Medulla oblongata (tissue), 1 donor: Measurements from ENCODE around the gene NAXE.
"Not testable (repeated sequence)": the region's sequence is repeated elsewhere in the genome, so short reads cannot be mapped to it uniquely, and the experiment has no call there.

Experiments
- DNase-seq: peaks from one replicate; pipeline ENCODE4 v3.0.0-alpha.2; 2015; ENCODE audit errors: extremely low spot score

Gene NAXE

DNA sequence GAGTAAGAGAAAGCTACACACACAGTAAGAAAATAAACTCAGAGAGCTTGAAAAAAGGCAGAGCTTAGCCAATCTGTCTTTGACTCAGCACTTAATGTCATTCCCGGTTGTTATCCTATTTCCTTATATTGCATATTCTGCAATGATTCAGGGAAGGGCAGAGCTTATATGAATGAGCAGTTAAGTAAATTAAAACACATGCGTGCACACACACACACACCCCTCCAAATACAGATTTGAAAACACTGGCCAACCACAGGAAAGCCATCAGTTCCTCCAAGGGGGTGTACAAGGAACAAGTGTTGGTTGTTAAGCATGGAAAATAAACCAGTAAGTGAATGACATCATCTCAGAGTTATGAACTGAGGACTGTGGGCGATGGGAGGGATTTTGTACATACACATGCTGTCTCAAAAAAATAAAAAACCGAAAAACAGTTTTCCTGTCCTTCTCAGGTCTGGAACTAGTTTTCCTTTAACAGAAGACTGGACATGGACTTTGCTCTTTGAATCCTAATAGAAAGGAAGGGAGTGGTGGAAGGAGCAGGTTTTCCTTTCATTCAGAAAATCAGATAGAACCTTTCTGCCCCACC lies 20.2 kb upstream of the NAXE start:
- DNase-seq: no peak

GRCh38 chr1:156571919-156572662 lies 19.5 kb upstream of the NAXE start, which contains the start of gene IQGAP3:
IQGAP3 (minus strand) TSS chr1:156572565; CDS start chr1:156572529, 36 bp downstream.
- DNase-seq: peak; percentile 83

DNA sequence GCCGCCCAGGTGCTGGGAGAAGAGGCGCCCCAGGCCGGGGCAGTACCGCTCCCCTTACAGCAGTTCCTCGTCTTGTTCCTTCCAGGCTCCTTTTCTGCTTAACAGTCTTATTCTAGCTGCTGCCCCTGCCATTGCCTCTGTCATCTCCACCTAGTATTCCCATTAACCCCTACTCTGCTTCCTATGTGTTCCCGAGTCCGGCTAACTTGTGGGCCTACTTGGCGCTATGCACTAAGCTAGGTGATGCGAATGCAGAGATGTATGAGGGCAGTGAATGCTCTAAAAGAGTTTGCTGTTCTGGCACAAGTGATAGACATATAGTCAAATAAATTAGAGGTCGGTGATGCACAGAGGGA lies 18.9 kb upstream of the NAXE start:
- no peak for DNase-seq

GRCh38 chr1:156574039-156574633 lies 17.4 kb upstream of the NAXE start:
- DNase-seq: no peak

- no peak for DNase-seq
These were observed 14.0 kb upstream of the NAXE start for GRCh38 chr1:156577550-156577949.

- DNase-seq: no peak
These were observed 13.5 kb upstream of the NAXE start for GRCh38 chr1:156578055-156578454.

GRCh38 chr1:156579472-156579871 lies 12.1 kb upstream of the NAXE start, which contains the start of gene TTC24:
TTC24 (plus strand) TSS chr1:156579723; CDS start chr1:156581365, 1,642 bp downstream.
- no peak for DNase-seq

- DNase-seq: no peak
These were observed 9.8 kb upstream of the NAXE start for GRCh38 chr1:156581661-156582387.

- DNase-seq: no peak
These were observed 9.1 kb upstream of the NAXE start for GRCh38 chr1:156582388-156583017.

- peak; percentile 90 for DNase-seq
These were observed 7.6 kb upstream of the NAXE start for GRCh38 chr1:156583821-156584622.

- DNase-seq: no peak
These were observed 6.8 kb upstream of the NAXE start for GRCh38 chr1:156584813-156585212.

GRCh38 chr1:156586323-156586722 lies 5.3 kb upstream of the NAXE start:
- DNase-seq: no peak

- no peak for DNase-seq
These were observed 4.6 kb upstream of the NAXE start for GRCh38 chr1:156586892-156587477.

DNA sequence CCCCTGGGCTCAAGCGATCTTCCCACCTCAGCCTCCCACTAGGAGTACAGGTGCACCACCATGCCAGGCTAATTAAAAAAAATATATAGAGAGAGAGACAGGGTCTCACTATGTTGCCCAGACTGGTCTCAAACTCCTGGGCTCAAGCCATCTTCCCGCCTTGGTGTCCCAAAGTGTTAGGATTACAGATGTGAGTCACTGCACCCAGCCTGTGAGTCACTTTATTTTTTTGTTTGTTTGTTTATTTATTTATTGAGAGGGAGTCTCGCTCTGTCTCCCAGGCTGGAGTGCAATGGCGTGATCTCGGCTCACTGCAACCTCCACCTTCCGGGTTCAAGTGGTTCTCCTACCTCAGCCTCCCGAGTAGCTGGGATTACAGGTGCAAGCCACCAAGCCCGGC lies 3.6 kb upstream of the NAXE start:
- not testable (repeated sequence) for DNase-seq

DNA sequence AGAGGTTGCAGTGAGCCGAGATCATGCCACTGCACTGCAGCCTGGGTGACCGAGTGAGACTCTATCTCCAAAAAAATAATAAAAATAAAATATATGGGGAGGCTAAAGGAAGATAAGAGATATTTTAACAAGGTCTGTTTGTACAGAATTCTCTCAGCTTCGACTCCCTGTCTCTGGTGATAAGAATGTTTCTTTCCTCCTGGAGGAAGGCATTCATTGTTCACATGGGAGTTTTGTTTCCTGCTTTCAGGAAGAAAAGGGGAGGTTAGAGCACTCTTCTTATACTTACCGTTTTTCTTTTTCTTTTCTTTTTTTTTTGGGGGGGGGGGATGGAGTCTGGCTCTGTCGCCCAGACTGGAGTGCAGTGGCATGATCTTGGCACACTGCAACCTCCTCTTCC lies 2.0 kb upstream of the NAXE start:
- no peak for DNase-seq

DNA sequence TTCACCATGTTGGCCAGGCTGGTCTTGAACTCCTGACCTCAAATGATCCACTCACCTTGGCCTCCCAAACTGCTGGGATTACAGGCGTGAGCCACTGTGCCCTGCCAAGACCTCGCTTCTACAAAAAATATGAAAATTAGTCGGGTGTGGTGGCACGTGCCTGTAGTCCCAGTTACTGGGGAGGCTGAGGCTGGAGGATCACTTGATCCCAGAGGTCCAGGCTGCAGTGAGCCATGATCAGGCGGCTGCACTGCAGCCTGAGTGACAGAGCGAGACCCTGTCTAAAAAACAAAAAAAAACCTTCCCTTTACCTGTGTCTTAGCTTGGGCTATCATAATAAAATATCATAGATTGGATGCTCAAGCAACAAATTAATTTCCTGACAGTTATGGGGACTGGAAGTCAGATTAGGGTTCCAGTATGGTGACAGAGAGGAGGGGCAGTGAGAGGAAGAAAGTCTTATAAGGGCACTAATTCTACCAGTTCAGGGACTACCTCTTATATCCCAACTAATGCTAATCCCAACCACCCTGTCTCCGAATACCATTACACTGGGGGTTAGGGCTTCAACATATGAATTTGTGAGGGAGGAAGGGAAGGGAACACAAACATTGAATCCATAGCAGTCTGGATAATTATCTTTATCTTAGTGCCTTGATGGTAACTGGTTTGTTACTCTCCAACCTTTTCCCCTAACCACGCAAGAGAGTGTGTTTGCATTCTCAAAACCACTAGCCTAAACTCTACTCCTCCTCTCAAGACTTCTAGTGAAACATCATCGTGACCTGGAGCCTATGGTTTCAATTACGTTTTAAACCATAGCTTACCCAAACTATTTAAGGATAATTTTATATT lies 1.0 kb upstream of the NAXE start:
- no peak for DNase-seq

GRCh38 chr1:156591181-156591431 lies 470 bp upstream of the NAXE start:
- no peak for DNase-seq

DNA sequence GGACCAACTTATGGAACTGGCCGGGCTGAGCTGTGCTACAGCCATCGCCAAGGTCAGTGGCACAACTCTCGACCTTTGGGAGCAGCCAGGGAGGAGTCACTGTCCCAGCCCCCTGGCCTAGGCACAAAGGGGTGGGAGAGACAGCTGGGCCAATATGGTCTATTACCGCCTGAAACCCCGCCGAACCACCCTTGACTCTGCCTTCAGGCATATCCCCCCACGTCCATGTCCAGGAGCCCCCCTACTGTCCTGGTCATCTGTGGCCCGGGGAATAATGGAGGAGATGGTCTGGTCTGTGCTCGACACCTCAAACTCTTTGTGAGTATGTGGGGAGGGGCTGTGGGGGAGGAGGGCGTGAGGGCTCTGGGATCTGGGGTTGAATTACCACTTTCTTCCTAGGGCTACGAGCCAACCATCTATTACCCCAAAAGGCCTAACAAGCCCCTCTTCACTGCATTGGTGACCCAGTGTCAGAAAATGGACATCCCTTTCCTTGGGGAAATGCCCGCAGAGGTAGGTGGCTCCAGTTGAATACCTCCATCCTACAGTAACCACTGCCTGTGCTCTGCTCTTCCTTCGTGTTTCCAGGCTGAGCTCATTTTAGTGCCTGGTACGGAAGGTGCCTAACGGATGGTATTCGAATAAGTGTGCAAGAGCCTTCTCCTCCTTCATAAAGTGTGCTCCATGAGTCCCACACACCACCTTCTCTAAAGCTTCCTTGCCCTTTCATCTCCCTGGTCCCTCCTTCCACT lies 758 bp downstream of the NAXE start:
- no peak for DNase-seq

GRCh38 chr1:156592910-156593660 lies 1.5 kb downstream of the NAXE start:
- no peak for DNase-seq
